GM20000 (cell line): ENCODE data around the gene PIAS3.
"Not testable (repeated sequence)": the region's sequence is repeated elsewhere in the genome, so short reads cannot be mapped to it uniquely, and the experiment has no call there.

Source experiments
- DNase-seq: peaks from one replicate; pipeline ENCODE4 v3.0.0; 2012; ENCODE audit warnings: low spot score
- CTCF ChIP-seq: IDR thresholded peaks from 2 replicates; pipeline ENCODE4 v1.5.1; 2012; ENCODE audit warnings: mild to moderate bottlenecking, control low read depth; ENCODE audit errors: extremely low read depth, missing control alignments

Gene PIAS3

GRCh38 chr1:145849356-145850160, 9.3 kb downstream of the PIAS3 start:
- DNase-seq, result no peak
- peak; percentile 26 for TF ChIP-seq CTCF

GRCh38 chr1:145847827-145848226, 11.1 kb downstream of the PIAS3 start:
- DNase-seq, result no peak
- TF ChIP-seq CTCF, result no peak

- DNase-seq, result peak; percentile 75
- TF ChIP-seq CTCF, result peak; percentile 26
Observed at GRCh38 chr1:145846201-145846612, 12.7 kb downstream of the PIAS3 start.

GRCh38 chr1:145845514-145846161, 13.2 kb downstream of the PIAS3 start, which contains the start of gene NUDT17:
Gene NUDT17 (plus strand): TSS chr1:145845630. CDS start chr1:145845641, 11 bp downstream.
- peak; percentile 81 for TF ChIP-seq CTCF
- peak; percentile 84 for DNase-seq

- TF ChIP-seq CTCF, result no peak
- peak; percentile 73 for DNase-seq
Observed at GRCh38 chr1:145845144-145845513, 13.8 kb downstream of the PIAS3 start.

GRCh38 chr1:145843031-145843430, 15.8 kb downstream of the PIAS3 start:
- no peak for TF ChIP-seq CTCF
- no peak for DNase-seq

- DNase-seq, result no peak
- no peak for TF ChIP-seq CTCF
Observed at GRCh38 chr1:145837656-145838055, 21.2 kb downstream of the PIAS3 start.

GRCh38 chr1:145830810-145831209, 28.1 kb downstream of the PIAS3 start:
- not testable (repeated sequence) for DNase-seq
